ENCODE measurements around the gene CAMK2D.
A peak's percentile ranks its signal among the peaks of the same experiment; 100 is the strongest.
"Not testable (repeated sequence)": the region's sequence is repeated elsewhere in the genome, so short reads cannot be mapped to it uniquely, and the experiment has no call there.

The CAMK2D gene

DNA sequence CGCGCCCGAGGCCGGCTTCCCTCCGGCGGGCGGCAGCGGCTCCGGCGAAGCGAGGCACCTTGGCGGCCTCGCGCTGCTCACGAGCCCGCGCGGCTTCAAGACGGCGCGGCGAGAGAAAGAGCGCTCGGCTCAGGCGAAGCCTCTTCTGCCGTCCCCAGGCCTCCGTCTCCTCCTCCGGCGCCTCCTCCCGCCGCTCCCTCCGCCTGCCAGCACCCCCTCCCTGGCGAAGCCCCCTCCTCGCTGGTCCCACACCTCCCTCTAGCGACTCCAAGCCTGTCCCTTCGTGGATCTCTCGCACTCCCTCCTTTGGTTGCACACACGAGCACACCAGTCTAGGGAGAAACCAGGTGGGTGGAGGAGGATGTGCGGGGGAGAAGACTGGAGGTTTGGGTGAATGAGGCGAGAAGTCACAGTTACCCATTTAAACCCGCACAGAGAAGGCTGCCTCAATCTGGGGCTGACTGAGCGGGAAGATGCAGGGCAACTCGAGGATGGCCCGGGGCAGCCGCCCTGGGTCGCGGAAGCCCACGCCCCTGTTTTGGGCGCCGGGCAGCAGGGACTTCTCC is at the start of gene CAMK2D:
Gene CAMK2D (minus strand): TSS at position 119 of the 566 bp plus-strand sequence. CDS start 670 bp downstream, outside the sequence.
- TF ChIP-seq, protein P1, sequence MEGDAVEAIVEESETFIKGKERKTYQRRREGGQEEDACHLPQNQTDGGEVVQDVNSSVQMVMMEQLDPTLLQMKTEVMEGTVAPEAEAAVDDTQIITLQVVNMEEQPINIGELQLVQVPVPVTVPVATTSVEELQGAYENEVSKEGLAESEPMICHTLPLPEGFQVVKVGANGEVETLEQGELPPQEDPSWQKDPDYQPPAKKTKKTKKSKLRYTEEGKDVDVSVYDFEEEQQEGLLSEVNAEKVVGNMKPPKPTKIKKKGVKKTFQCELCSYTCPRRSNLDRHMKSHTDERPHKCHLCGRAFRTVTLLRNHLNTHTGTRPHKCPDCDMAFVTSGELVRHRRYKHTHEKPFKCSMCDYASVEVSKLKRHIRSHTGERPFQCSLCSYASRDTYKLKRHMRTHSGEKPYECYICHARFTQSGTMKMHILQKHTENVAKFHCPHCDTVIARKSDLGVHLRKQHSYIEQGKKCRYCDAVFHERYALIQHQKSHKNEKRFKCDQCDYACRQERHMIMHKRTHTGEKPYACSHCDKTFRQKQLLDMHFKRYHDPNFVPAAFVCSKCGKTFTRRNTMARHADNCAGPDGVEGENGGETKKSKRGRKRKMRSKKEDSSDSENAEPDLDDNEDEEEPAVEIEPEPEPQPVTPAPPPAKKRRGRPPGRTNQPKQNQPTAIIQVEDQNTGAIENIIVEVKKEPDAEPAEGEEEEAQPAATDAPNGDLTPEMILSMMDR (IDR thresholded peaks at IDR 0.05) = no peak
- Histone ChIP-seq H3K4me3 (ENCODE audit: low read depth in 1 of 2, low read length in 1 of 2) (peak within 1 kb of the TSS; percentile 69 to 81), H3K36me3 (no peaks in the 10 kb centered on the region), H3K27ac (peak within 1 kb of the TSS; percentile 37), H3K4me1 (ENCODE audit: control insufficient read depth in 1 of 2, insufficient read depth in 1 of 2, low read depth in 1 of 2, low read length in 1 of 2) (peaks cover 21 to 22% of the 10 kb centered on the region in 2 experiments), H3K9me3 (no peaks in the 10 kb centered on the region), H3K27me3 (peaks cover 82% of the 10 kb centered on the region)

DNA sequence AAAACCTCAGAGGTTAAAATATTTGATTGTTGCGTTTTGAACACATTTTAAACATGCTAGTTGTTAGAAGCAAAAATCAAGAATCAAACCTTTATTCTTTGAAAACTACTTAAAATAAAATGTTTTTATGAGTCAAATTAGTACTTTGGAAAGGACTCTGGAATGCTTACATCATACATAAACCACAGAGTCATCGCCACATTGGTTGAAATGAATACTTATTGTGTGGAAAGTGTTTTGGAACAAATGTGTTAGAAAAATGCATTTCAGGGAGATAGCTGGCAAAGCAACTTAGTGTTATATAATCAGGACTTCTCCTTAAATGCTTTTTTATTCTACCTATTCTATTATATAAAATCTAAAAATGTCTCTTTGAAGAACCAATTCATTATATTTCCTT is 49.4 kb upstream of the CAMK2D start:
- no peak overlapping the region for H3K4me3 ChIP-seq (ENCODE audit: low read depth in 1 of 2, low read length in 1 of 2)
- H3K36me3 ChIP-seq = no peaks in the 10 kb centered on the region
- H3K4me1 ChIP-seq (ENCODE audit: control insufficient read depth in 1 of 2, insufficient read depth in 1 of 2, low read depth in 1 of 2, low read length in 1 of 2) = no peaks in the 10 kb centered on the region
- no peak overlapping the region for H3K27ac ChIP-seq
- no peaks in the 10 kb centered on the region for H3K9me3 ChIP-seq
- H3K27me3 ChIP-seq = no peaks in the 10 kb centered on the region
- TF ChIP-seq, protein P1 (IDR thresholded peaks at IDR 0.05) = no peak

DNA sequence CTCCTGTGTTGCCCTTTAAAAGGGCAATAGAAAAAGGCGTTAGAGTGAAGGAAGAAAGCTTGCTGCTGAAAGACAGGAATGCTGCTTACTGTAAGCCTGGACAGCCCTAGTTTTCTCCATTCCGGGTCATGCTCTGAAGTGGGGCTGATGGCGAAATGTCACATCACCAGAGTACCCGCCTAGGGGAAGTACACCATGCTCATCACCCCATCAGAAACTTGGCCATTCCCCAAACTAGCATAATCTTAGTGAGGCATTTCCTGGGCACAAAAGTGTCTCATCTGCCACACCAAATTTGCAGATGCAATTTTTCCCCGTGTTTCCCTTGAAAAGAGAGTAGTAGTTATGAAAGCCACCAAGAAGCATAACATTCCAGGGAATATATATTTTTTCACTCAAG is 47.8 kb upstream of the CAMK2D start:
- no peak overlapping the region for H3K27ac ChIP-seq
- TF ChIP-seq, protein P1 (IDR thresholded peaks at IDR 0.05) = no peak

DNA sequence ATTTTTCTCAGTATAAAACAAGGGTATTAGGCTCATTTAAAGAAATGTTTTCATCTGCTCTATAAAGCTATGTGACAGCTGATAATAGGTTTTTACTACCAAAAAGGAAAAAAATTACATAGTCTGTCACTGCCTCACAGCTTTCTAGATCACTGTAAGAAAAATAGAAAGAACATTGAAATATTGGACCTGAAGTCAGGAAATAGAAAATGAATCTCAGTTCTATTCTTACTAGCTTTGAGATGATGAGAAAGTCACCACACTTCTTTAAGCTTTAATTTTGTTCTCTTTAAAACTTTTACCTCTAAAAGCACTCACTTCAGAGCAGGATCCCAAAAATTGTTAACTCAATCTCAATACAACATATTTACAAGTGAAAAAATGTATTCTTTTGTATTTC is 45.3 kb upstream of the CAMK2D start:
- TF ChIP-seq, protein P1 (IDR thresholded peaks at IDR 0.05) = no peak
- Histone ChIP-seq H3K9me3 (no peaks in the 10 kb centered on the region), H3K4me1 (ENCODE audit: control insufficient read depth in 1 of 2, insufficient read depth in 1 of 2, low read depth in 1 of 2, low read length in 1 of 2) (no peaks in the 10 kb centered on the region), H3K4me3 (ENCODE audit: low read depth in 1 of 2, low read length in 1 of 2) (no peak overlapping the region), H3K36me3 (no peaks in the 10 kb centered on the region), H3K27ac (no peak overlapping the region), H3K27me3 (no peaks in the 10 kb centered on the region)

More for the DNA sequence above, 47.8 kb upstream of the CAMK2D start:
- Histone ChIP-seq H3K9me3 (no peaks in the 10 kb centered on the region), H3K27me3 (no peaks in the 10 kb centered on the region), H3K4me3 (ENCODE audit: low read depth in 1 of 2, low read length in 1 of 2) (no peak overlapping the region), H3K36me3 (no peaks in the 10 kb centered on the region), H3K4me1 (ENCODE audit: control insufficient read depth in 1 of 2, insufficient read depth in 1 of 2, low read depth in 1 of 2, low read length in 1 of 2) (no peaks in the 10 kb centered on the region)

DNA sequence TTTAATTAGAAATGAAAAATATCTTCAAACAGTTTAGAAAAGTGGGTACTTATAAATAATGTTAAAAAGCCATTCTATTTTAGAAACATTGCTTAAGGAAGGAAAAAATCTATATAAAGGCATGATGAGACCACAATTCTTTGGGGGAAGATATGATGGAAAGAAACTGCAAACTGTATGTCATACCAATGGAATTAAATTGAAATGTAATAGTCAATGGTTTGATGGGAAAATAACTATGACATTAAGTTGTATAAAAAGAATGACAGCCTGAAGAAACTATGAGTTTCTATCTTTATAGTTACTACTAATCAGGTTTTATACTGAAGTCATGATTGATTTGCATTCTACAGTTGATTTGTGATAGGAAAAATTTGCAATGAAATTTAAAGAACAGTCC is 40.3 kb upstream of the CAMK2D start:
- Histone ChIP-seq H3K27me3 (no peaks in the 10 kb centered on the region), H3K36me3 (no peaks in the 10 kb centered on the region), H3K9me3 (no peaks in the 10 kb centered on the region), H3K4me3 (ENCODE audit: low read depth in 1 of 2, low read length in 1 of 2) (no peak overlapping the region), H3K27ac (no peak overlapping the region), H3K4me1 (ENCODE audit: control insufficient read depth in 1 of 2, insufficient read depth in 1 of 2, low read depth in 1 of 2, low read length in 1 of 2) (no peaks in the 10 kb centered on the region)
- TF ChIP-seq, protein P1 (IDR thresholded peaks at IDR 0.05) = no peak

DNA sequence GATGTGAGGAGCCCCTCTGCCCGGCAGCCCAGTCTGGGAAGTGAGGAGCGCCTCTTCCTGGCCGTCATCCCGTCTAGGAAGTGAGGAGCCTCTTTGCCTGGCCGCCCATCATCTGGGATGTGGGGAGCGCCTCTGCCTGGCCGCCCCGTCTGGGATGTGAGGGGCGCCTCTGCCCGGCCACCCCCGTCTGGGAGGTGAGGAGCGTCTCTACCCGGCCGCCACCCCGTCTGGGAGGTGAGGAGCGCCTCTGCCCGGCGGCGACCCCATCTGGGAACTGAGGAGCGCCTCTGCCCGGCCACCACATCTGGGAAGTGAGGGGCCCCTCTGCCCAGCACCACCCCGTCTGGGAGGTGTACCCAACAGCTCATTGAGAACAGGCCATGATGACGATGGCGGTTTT is 34.8 kb upstream of the CAMK2D start:
- not testable (repeated sequence) for H3K4me3 ChIP-seq (ENCODE audit: low read depth in 1 of 2, low read length in 1 of 2); H3K27me3 ChIP-seq; H3K36me3 ChIP-seq; H3K9me3 ChIP-seq; H3K4me1 ChIP-seq (ENCODE audit: control insufficient read depth in 1 of 2, insufficient read depth in 1 of 2, low read depth in 1 of 2, low read length in 1 of 2); H3K27ac ChIP-seq
